ENCODE measurements around the gene AP5Z1.

Gene AP5Z1

DNA sequence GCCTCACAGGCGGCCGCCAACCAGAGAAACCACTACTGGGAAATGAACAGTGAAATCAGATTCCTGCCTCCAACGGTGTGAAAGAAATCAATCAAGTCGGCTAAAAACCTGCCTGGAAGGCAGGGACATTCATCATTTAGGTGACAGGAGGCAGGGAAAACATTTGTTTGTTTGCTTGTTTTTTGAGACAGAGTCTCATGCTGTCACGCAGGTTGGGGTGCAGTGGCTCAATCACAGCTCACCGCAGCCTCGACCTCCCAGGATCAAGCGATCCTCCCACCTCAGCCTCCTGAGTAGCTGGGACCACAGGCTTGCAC lies 30.5 kb downstream of the AP5Z1 start:
- CTCF ChIA-PET, result interaction anchor here (0.7 kb wide), 1 partner anchor 73 kb away, joined by 5 read pairs; no protein-coding TSS in a partner anchor
- DNase-seq (ENCODE audit: low spot score), result no peak
- TF ChIP-seq, protein P1, sequence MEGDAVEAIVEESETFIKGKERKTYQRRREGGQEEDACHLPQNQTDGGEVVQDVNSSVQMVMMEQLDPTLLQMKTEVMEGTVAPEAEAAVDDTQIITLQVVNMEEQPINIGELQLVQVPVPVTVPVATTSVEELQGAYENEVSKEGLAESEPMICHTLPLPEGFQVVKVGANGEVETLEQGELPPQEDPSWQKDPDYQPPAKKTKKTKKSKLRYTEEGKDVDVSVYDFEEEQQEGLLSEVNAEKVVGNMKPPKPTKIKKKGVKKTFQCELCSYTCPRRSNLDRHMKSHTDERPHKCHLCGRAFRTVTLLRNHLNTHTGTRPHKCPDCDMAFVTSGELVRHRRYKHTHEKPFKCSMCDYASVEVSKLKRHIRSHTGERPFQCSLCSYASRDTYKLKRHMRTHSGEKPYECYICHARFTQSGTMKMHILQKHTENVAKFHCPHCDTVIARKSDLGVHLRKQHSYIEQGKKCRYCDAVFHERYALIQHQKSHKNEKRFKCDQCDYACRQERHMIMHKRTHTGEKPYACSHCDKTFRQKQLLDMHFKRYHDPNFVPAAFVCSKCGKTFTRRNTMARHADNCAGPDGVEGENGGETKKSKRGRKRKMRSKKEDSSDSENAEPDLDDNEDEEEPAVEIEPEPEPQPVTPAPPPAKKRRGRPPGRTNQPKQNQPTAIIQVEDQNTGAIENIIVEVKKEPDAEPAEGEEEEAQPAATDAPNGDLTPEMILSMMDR (conservative IDR thresholded peaks at IDR 0.05; ENCODE audit: low read depth), result no peak
- no peak overlapping the region for H3K27ac ChIP-seq
- POLR2A ChIA-PET (ENCODE audit: low non-redundant PET), result no interaction called here

DNA sequence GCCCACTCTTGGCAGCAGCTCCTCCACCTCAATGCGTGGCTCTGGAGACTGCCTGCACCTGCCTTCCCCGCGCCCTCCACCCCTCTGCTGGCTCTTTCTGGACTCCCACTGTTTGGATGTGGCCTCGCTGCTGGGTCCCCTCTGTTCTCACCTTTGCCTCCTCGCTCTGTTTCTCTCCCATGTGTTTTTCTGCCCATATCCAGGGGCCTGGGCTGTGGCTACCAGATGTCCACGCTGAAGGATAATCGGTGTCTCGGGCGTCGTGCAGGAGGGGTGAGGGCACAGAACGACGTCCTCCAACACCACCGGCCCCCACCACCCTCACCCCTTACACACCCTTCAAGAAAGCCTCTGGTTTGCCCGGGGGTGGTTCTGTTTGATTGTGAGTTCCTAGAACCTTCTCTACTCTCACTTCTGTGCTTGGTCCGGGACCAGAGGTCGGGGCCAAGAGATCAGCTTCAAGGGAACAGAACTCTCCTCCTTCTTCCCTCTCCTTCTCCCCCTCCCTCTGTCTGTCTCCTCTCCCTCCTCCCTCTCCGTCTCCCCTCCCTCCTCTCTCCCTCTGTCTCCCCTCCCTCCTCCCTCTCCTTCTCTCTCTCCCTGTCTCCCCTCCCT lies 31.7 kb downstream of the AP5Z1 start:
- no peak for DNase-seq (ENCODE audit: low spot score)
- POLR2A ChIA-PET (ENCODE audit: low non-redundant PET), result no interaction called here
- TF ChIP-seq, protein P1 (conservative IDR thresholded peaks at IDR 0.05; ENCODE audit: low read depth), result no peak
- CTCF ChIA-PET, result no interaction called here
- H3K27ac ChIP-seq, result no peak overlapping the region

DNA sequence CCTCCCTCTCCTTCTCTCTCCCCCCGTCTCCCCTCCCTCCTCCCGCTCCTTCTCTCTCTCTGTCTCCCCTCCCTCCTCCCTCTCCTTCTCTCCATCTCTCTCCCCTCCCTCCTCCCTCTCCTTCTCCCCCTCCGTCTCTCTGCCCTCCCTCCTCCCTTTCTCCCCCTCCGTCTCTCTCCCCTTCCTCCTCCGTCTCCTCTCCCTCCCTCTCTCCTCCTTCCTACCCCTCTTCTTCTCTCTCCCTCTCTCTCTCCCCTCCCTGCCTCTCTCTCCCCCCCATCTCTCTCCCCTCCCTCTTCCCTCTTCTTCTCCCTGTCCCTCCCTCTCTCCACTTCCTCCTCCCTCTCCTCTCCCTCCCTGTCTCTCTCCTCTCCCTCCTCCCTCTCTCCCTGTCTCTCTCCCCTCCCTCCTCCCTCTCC lies 32.2 kb downstream of the AP5Z1 start:
- ChIA-PET POLR2A (ENCODE audit: low non-redundant PET) (interaction anchor here (0.7 kb wide), 1 partner anchor 339 kb away, joined by 3 read pairs; no protein-coding TSS in a partner anchor), CTCF (no interaction called here)
- H3K27ac ChIP-seq, result no peak overlapping the region
- no peak for DNase-seq (ENCODE audit: low spot score)
- TF ChIP-seq, protein P1 (conservative IDR thresholded peaks at IDR 0.05; ENCODE audit: low read depth), result no peak

DNA sequence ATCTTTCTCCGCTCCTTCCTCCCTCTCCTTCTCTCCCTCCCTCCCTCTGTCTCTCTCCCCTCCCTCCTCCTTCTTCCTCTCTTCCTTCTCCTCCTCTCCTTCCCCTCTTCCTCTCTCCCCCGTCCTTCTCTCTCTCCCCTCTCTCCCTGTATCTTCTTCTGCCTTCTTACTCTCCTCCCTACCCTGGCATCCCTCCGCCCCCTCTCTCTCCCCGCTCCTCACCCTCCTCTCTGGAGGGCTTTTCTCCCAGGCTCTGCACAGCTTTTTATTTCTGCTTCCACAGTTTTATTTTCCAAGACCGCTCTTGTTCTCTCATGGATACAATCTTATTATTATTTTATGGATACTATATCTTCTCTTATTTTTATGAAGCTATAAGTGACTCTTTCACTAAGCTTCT lies 32.6 kb downstream of the AP5Z1 start:
- TF ChIP-seq, protein P1 (conservative IDR thresholded peaks at IDR 0.05; ENCODE audit: low read depth), result no peak
- DNase-seq (ENCODE audit: low spot score), result no peak
- ChIA-PET POLR2A (ENCODE audit: low non-redundant PET) (interaction anchor here (0.7 kb wide), 1 partner anchor 339 kb away, joined by 3 read pairs; no protein-coding TSS in a partner anchor), CTCF (interaction anchor here (0.5 to 0.7 kb wide), 2 partner anchors 13 to 265 kb away, joined by 3 read pairs; no protein-coding TSS in a partner anchor)
- no peak overlapping the region for H3K27ac ChIP-seq

DNA sequence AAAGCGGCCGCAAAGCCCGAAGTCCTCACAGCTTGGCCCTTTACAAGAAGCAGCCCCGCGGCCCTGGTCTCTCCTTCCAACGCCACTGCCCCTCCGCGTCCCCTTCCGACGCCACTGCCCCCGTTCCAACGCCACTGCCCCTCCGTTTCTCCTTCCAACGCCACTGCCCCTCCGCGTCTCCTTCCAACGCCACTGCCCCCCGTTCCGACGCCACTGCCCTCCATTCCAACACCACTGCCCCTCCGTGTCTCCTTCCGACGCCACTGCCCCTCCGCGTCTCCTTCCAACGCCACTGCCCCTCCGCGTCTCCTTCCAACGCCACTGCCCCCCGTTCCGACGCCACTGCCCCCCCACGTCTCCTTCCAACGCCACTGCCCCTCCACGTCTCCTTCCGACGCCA lies 33.1 kb downstream of the AP5Z1 start:
- ChIA-PET POLR2A (ENCODE audit: low non-redundant PET) (interaction anchor here (0.7 kb wide), 1 partner anchor 338 kb away, joined by 3 read pairs; no protein-coding TSS in a partner anchor), CTCF (interaction anchor here (0.5 to 0.9 kb wide), 3 partner anchors 14 to 266 kb away, joined by 3 to 4 read pairs (median 3); no protein-coding TSS in a partner anchor)
- no peak for DNase-seq (ENCODE audit: low spot score)
- H3K27ac ChIP-seq, result no peak overlapping the region
- TF ChIP-seq, protein P1 (conservative IDR thresholded peaks at IDR 0.05; ENCODE audit: low read depth), result no peak

DNA sequence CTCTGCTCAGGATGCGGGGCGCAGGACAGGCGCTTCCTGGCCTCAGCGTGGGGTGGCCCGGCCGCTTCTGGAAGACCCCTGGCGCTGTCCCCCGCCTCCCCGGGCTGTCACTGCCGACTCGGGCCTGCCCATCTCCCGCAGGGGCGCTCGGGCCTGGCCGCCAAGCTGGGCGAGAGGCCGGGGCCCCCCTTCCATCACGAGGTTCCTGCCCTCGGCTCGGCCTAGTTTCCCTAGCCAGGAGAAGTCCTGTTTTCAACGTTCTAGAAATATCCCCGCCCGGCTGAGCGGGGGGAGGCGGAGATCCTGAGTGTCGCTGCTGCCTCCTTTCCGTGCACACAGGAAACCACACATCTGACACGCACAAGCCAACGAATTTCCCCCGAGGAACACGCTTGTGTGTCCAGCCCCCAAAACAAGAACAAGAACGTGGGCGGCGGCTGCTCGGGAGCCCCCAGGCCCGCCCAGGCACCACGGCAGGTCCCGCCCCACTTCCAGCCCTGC lies 33.7 kb downstream of the AP5Z1 start:
- POLR2A ChIA-PET (ENCODE audit: low non-redundant PET), result no interaction called here
- H3K27ac ChIP-seq, result no peak overlapping the region
- CTCF ChIA-PET, result interaction anchor here (0.8 to 0.9 kb wide), 2 partner anchors 14 to 105 kb away, joined by 3 to 4 read pairs; no protein-coding TSS in a partner anchor
- no peak for DNase-seq (ENCODE audit: low spot score)
- TF ChIP-seq, protein P1 (conservative IDR thresholded peaks at IDR 0.05; ENCODE audit: low read depth), result no peak
